Ramos (cell line): Measurements from ENCODE around the gene PRKAR2B.
"Not testable (repeated sequence)": the region's sequence is repeated elsewhere in the genome, so short reads cannot be mapped to it uniquely, and the experiment has no call there.

Source experiments
- in situ Hi-C: fragments of 300-500 bp; cut with MboI; formaldehyde crosslinking; loops from one replicate; pipeline ENCODE4 v1.14.3; 2022; ENCODE audit warnings: low sequenced_read_pairs; ENCODE audit not compliant: unreplicated experiment

PRKAR2B gene

DNA sequence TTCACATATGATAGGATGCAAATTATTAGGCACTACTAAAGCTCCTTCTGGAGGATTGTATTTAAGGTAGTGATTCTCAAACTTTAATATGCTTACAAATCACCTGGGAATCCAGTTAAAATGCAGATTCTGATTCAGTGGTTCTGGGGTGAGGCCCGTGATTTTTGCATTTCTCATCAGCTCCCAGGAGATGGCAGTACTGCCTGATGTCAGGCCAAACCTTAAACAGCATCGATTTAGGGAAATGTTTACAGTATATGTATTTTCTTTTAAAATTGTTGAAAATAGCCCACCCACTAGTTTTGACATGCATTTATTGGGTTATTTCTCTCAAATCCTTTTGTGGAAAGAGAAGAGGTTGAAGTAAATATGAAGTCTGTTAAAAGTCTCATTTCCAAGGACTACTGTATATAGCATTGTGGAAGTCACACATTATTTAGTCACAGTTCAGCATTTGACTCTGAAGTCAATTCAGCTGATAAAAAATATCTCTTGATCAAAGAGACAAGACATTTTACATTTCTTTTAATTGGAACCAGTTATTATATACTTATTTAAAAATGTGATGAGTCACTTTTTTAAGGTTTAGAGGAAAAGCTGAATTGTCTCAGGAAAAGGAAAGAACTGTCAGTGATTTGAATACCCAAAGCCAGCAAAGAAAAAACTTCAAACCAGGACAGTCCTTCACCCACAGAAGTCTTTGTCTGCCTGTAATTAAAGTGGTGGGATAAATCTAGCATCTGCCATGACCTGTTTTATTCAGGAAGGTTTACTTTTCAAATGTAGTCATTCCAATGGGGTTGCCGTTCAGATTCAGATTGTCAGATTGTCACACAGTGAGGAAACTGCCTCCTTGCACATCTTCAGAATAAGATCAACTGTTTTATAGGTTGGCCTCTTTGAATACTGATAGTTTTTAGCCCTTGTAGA, 103.2 kb downstream of the PRKAR2B start:
- in situ Hi-C loops = loop anchor here (5.0 kb wide), 2 partner anchors 100 to 195 kb away; no protein-coding TSS in a partner anchor

DNA sequence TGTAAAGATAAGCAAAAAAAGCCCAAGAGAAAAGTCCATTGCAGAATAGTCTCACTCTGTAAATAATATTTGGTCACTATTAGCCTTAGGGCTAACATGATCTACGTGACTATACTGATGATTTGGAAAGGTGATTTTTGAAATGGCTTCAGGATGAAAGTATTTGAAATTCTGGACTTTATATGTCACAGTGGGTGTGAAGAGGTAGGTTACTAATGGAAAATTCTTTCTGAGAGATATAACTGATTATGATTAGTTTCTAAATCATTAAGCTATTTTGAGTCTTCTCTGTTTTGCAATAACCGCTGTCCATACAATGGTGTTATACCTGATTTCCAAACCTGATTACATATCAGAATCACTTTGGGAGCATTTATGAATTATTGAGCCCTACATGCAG, 104.2 kb downstream of the PRKAR2B start:
- in situ Hi-C loops = loop anchor here (5.0 kb wide), 2 partner anchors 101 to 196 kb away; no protein-coding TSS in a partner anchor

DNA sequence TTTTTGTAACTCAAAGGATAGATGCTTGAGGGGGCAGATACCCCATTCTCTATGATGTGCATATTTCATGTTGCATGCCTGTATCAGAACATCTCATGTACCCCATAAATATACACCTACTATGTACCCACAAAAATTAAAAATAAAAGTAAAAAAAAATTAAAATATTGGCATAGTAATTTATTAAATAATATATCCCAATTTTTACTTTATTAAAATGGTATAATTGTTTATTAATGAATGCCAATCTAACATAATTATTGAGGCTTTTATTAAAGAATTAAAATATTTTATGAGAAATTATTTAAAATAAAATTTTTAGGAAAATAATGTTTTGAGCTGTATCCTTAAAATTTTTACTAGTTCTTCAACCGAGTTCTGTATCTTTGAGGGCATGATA, 105.4 kb downstream of the PRKAR2B start:
- in situ Hi-C loops = loop anchor here (5.0 kb wide), 3 partner anchors 103 to 358 kb away; no protein-coding TSS in a partner anchor

DNA sequence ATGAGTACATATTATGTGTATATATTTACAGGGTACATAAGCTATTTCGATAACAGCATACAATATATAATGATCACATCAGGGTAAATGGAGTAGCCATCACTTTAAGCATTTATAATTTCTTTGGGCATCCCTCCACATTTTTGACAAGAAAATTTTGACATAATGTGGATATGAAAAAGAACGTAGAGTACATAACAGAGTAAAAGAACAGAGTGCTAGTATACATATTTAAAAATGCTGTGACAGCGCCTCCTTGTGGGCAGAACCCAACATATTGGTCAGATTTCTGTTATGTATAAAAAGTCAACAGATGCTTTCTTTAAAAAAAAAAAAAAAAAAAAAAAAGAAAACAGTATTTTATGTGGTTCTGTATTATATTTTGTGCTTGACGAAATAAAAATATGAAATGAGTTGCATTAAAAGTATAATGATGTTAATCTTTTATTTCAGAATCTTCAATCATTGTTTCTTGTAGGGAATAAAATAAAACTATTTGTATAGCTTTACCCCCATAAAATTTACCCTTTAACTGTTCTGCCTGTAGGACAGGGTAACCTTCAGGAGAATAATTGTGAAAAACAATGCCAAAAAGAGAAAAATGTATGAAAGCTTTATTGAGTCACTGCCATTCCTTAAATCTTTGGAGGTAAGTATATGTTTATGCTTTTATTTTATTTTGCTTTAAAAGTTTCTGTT, 106.0 kb downstream of the PRKAR2B start:
- in situ Hi-C loops = loop anchor here (5.0 kb wide), 1 partner anchor 358 kb away; no protein-coding TSS in a partner anchor

DNA sequence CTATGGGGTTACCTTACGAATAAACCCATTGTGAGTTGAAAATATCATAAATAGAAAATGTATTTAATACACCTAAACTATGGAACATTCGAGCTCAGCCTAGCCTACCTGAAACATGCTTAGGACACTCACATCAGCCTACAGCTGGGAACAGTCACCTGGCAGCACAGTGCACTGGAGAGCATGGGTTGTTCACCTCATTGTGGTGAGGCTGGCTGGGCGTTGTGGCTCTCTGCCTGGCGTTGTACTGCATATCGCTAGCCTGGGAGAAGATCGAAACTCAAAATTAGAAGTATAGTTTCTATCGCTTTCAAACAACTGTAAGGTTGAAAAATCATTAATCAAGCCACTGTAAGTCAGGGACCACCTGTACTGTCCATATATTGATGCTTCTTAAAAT, 107.0 kb downstream of the PRKAR2B start:
- in situ Hi-C loops = loop anchor here (5.0 kb wide), 1 partner anchor 359 kb away; no protein-coding TSS in a partner anchor

DNA sequence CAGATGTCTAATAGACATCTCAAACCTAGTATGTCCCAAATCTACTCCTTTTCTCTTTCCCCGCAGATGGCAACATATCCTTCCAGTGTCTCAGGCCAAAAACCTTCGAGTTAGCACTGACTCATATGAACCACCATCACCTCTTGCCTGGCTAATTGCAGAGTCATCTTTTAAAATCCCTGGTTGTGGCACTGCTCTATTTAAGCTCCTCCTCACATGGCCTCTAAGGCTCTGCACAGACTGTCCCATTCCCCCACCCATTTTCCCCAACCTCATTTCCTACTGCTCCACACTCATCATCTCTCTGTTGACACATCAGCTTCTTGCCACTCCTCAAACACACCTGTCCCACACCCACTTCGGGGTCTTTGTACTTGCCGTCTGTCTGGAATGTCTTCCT, 107.5 kb downstream of the PRKAR2B start:
- in situ Hi-C loops = loop anchor here (5.0 kb wide), 1 partner anchor 360 kb away; no protein-coding TSS in a partner anchor

DNA sequence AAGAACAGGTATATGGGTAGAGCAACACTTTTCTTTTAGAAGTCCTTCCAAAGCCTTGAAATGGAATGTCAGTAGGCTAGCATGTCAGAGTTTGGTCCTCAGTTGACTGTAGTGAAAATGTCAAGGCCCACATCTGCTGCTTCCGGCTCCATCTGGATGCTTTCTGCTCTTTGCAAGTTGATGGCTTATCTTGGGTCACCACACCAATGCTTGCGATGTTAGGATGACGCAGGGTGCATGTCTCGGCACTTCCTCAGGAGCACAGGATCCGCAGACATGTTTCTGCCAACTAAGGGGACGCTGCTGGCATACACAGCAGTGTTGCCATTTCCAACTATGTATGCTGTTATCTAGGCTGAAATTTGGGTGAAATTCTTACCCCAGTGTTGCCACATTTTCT, 110.3 kb downstream of the PRKAR2B start:
- in situ Hi-C loops = loop anchor here (5.0 kb wide), 1 partner anchor 363 kb away; no protein-coding TSS in a partner anchor

DNA sequence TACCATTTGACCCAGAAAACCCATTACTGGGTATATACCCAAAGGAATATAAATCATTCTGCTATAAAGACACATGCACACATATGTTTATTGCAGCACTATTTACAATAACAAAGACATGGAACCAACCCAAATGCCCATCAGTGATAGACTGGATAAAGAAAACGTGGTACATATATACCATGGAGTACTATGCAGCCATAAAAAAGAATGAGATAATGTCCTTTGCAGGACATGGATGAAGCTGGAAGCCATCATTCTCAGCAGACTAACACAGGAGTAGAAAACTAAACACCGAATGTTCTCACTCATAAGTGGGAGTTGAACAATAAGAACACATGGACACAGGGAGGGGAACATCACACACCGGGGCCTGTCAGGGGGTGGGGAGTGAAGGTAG, 111.2 kb downstream of the PRKAR2B start:
- in situ Hi-C loops = not testable (repeated sequence)

DNA sequence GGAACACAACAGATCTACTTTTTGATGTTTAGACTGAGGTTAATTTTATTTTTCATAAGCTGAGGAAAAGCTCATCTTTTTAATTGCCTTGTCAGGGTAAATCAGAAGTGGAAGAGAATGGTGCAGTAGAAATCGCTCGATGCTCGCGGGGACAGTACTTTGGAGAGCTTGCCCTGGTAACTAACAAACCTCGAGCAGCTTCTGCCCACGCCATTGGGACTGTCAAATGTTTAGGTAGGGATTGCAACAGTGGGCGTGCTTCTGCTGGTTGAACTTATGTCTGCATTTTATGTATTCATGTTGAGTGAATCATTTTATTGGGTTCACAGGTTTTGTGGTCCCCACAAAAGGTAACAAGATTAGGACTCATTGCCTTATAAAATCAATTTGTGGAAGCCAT, 112.6 kb downstream of the PRKAR2B start:
- in situ Hi-C loops = no loop called here

DNA sequence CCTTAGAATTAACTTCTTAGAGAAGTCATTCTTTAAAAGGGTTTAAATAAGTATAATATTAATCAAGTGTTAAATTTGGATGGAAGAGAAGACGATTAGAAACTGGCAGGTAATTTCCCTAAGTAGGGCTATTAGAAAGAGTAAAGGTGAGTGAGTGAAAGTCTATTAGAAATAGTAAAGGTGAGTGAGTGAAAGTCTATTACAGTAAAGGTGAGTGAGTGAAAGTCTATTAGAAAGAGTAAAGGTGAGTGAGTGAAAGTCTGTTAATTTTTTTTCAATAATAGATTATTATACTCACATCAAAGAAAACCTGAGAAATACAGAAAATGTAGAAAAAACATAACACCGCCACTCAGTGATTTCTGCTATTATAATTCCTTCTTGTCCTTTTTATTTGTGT, 113.5 kb downstream of the PRKAR2B start:
- in situ Hi-C loops = no loop called here

DNA sequence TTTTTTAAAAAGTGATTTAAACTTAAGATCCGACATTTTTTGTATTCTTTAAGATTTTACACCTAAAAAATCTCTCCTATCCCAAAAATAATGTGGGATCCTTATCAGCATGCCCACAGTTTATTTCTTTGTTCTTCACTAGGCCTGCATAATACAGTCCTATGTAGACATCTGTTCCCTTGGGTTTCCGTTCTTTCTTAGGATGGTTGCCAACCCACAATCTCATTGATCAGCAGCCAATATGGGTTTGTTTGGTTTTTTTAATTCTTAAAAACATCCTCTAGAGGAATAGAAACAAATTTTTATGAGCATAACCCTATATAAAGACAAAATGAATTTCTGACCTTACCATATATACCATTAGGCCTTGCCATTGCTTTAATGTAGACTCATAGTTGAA, 115.9 kb downstream of the PRKAR2B start:
- in situ Hi-C loops = no loop called here

DNA sequence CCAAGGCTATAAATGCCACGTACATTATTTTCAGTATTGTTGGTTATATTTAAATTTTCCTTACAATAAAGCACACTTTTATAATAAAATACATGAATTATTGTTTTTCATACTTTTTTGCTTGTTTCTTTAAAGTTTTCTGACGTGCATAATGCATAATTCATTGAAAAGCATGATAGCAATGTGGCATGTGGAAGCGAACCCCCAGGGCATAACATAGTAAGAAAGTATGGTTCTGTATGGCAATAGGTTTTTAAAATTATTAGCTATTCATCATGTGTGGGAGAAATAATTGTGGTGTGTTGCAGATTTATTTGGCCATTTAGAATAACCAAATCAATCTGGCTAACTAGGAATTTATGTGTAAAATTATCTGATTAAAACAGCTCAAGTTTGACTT, 116.9 kb downstream of the PRKAR2B start:
- in situ Hi-C loops = no loop called here

DNA sequence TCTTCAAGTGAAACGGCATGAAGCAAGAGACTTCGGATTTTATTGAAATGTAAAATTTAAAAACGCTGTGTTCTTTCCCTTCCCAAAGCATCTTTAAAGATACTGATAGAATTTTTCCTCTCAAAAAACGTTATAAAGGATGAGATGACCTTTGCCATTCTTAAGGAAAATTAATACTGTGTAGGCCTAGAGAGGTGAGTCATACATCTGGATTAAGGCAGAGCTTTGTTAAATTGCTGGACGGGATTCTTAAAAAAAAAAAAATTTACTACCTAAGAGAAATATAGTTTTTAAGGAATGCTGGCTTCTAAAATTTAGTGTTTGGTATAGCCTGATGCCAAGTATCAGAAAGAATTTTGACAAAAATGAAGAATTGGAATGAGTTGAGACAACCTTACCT, 118.0 kb downstream of the PRKAR2B start:
- in situ Hi-C loops = no loop called here

DNA sequence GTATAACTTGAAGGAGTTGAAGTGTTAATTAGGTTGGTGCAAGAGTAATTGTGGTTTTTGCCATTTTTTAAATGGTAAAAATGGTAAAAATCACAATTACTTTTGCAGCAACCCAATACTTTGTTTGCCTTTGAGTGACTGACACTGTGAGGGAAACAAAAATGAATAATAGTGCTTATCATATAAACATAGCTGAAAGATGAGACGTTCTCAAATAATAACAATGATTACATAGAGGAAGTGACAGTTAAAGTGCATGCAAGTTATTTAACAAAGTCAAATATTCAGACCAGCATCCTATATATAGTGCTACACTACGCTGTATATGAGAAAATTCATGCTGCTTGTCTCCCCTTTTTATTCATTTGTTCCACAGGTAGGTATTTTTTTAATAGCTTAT, 119.6 kb downstream of the PRKAR2B start:
- in situ Hi-C loops = no loop called here

DNA sequence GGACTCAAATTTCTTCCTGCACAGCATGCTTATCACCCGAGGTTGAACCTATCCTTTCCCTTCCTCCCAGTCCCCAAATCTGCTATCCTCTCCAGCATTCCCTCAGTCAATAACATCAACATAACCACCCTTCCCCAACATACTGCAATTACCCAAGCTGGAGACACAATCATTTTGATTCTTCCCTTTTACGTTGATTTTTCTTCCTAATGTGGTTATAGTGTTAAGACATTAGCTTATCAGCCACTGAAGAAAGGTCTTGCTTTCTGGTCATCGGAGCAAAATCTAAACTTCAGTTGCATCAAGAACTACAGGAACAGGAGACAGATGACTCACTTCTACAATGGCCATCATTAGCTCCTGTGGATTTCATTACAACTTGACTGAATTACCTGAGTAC, 120.8 kb downstream of the PRKAR2B start:
- in situ Hi-C loops = no loop called here

DNA sequence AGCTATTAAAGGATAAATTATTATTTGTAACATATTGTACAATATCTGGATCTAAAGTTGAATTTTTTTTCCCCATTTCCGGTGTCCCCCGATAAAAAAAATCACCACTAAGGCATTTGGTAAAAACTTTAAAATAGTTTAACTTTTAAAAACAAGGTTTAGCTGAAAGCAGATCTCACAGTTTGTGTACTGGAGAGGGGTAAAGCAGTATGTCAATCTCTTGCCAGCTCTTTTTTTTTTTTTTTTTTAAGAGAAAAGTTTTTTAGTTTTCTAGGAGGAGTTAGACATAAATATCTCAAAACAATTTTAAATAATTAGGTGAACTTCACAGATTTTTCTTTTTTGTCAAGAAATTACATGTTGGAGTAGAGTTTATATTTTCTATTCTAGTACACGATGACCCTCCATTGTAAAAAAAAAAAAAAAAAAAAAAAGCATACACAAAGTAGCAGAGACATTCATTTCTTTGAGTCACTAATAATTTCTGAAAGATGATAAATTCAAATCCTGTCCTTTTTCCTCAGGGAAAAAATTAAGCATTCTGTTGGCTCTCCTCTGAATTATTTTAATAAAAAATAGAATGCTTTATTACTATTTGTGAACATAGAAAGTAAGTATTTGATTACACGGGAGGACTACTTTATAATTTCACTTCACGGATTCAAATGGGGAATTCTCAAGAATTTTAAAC, 122.4 kb downstream of the PRKAR2B start:
- in situ Hi-C loops = no loop called here

DNA sequence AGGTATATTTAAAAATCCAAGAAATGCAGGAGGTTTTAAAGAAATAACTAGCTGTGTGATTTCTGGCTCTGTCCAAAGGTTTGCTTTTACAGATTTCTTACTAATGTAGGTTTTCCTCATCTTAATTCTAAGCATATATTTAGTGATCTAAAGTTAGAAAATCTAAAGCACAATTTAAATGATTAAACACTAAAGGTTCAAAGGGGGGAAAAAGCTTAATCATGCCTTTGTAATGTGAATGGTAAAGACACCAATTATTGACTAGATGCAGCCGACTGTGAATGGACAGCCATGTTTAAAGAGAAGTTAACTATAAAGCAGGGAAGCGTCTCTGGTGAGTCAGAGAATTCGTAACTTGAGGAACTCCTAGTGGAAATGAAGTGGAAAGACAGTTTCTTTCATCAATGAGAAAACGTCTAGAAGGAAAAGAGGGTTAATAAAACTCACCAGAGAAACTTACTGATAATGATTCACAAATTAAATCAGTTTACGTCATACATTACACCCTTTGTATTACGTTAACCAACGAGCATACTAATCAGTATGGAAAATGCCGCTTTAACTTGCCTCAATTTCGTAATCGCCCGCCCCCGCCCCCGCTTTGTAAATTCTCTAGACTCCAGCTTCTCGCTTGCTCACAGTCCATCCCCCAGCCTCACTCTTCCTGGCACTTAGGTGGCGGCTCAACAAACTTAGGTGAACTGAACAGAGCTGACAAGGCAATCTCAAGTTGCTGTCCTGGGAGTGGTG, 123.2 kb downstream of the PRKAR2B start:
- in situ Hi-C loops = no loop called here

DNA sequence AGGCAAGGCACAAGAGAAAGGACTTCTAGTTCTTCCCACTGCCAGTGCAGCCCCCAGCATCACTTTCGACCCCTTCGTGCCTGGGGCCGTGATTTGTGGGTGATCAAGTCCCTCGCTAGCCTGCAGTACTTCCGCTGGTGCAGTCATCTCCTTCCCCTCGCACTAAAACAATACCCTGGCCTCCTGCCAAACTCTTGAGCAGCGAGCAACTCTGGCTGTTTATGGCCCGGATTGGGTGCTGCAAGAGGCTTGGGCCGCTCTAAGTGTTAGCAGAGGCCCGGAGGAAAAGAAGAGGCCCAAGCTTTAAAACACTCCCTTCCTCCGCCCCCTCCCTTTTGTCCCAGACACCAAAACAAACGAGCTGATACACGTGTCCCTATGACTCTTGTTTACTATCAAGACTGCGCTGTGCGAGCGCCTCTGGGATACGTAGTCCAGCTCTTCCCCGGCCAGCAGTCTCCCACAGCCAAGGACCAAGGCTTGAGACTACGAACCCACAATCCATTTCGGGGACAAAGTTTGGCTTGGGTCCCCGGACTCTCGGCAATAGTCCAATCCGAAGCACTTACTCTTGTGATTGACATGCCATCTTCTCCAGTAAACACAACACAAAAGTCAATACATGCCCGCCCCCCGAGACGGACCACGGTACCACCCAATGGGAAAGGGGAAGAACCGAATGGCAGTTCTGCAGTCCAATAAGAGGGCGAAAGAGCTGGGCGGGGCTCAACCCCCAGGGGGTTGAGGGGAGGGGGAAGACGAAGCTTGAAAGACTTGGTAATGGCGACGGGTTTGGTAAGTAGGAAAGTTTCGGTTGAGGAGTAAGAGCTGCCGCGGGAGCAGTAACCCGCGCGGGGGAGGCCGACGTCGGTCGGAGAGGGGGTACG, 124.0 kb downstream of the PRKAR2B start, which contains the start of gene HBP1:
TSS of gene HBP1 (plus strand) at position 771 of the 887 bp plus-strand sequence. CDS start 10,891 bp downstream, outside the sequence.
- in situ Hi-C loops = no loop called here
